CD4-positive, alpha-beta T cell (primary cell): ENCODE measurements around the gene OR2A42. TPM values are rescaled to one million over a fixed set of nuclear protein-coding genes. Genes with fewer than 3 reads are reported as not detected.
"Not testable (repeated sequence)": the region's sequence is repeated elsewhere in the genome, so short reads cannot be mapped to it uniquely, and the experiment has no call there.

Experiments used
- ATAC-seq: fragments of 200-7000 bp; cut with Tn5 transposase; one replicate; pipeline ENCODE4 v1.10.0; 2022; ENCODE audit warnings: mild to moderate bottlenecking; ENCODE audit not compliant: poor library complexity
- CTCF ChIA-PET: fragments of 350-600 bp; sonication (Branson Sonifier 250); formaldehyde crosslinking; loops from one replicate; lab custom pipeline; 2021; ENCODE audit warnings: antibody characterized with exemption, inconsistent platforms; lab: Charles Lee
- POLR2A ChIA-PET: fragments of 350-600 bp; sonication (Branson Sonifier 250); formaldehyde crosslinking; loops from one replicate; lab custom pipeline; 2021; ENCODE audit warnings: antibody characterized with exemption, inconsistent platforms; lab: Charles Lee
- DNase-seq, 14 experiments: peaks; one replicate each; pipeline ENCODE4 v3.0.0-alpha.2; 2013 to 2020; ENCODE audit warnings: mixed read lengths in 2 of 14
- H3K27ac ChIP-seq, 2 donors: one replicate each; pipeline versions ENCODE4 v1.5.1 to v1.7.0; 2013; ENCODE audit warnings: low read length in 2 of 2, low read depth in 1 of 2, mild to moderate bottlenecking in 1 of 2
- H3K27me3 ChIP-seq, 2 experiments: 1 replicate in 1 of 2; 2 replicates in 1 of 2; pipeline versions ENCODE4 v1.6.1 to v1.7.0; 2013; ENCODE audit warnings: low read length in 2 of 2, control low read depth in 1 of 2, mild to moderate bottlenecking in 1 of 2, moderate library complexity in 1 of 2; ENCODE audit not compliant: insufficient read depth in 2 of 2, control insufficient read depth in 1 of 2
- H3K36me3 ChIP-seq: one replicate; pipeline ENCODE4 v1.6.1; 2013; ENCODE audit warnings: low read length, control low read depth; ENCODE audit not compliant: insufficient read depth
- H3K4me1 ChIP-seq: one replicate; pipeline ENCODE4 v1.6.1; 2013; ENCODE audit warnings: low read length, control low read depth; ENCODE audit not compliant: insufficient read depth
- H3K4me3 ChIP-seq: one replicate; pipeline ENCODE4 v1.5.1; 2013; ENCODE audit warnings: mild to moderate bottlenecking, low read length, moderate library complexity
- H3K9me3 ChIP-seq, 2 experiments: 1 replicate in 1 of 2; 2 replicates in 1 of 2; pipeline versions ENCODE4 v1.6.1 to v1.7.0; 2013; ENCODE audit warnings: low read length in 2 of 2, mild to moderate bottlenecking in 2 of 2, control low read depth in 1 of 2, moderate library complexity in 1 of 2; ENCODE audit not compliant: control insufficient read depth in 1 of 2, insufficient read depth in 1 of 2
- H3K27ac Mint-ChIP-seq: one replicate; pipeline ENCODE4 v1.8.0; 2020; ENCODE audit warnings: mixed read lengths
- H3K27me3 Mint-ChIP-seq: one replicate; pipeline ENCODE4 v1.8.0; 2021; ENCODE audit warnings: mixed read lengths
- H3K36me3 Mint-ChIP-seq: one replicate; pipeline ENCODE4 v1.8.0; 2021; ENCODE audit warnings: low read depth, mixed read lengths
- H3K4me1 Mint-ChIP-seq: one replicate; pipeline ENCODE4 v1.8.0; 2021; ENCODE audit warnings: low read depth, mixed read lengths
- H3K4me3 Mint-ChIP-seq: one replicate; pipeline ENCODE4 v1.8.0; 2020; ENCODE audit warnings: mild to moderate bottlenecking, mixed read lengths
- H3K9me3 Mint-ChIP-seq: one replicate; pipeline ENCODE4 v1.8.0; 2020; ENCODE audit warnings: mixed read lengths
- CTCF ChIP-seq: fragments of 200-600 bp; IDR thresholded peaks from one replicate; pipeline ENCODE4 v1.8.0; 2022; ENCODE audit warnings: antibody characterized with exemption, mild to moderate bottlenecking
- intact Hi-C, 2 experiments: fragments of 100-400 bp; cut with DNase I in 1 of 2; cut with micrococcal nuclease in 1 of 2; formaldehyde crosslinking; loops; one replicate each; pipeline versions ENCODE4 v1.15.1 to v1.9.0; 2023 to 2025; cut with DNase I, micrococcal nuclease
- total RNA-seq, 174 experiments: library from RNA in 2 of 174; stranded (reverse) in 2 of 174; gene quantifications; one replicate each; pipeline ENCODE4 v1.2.3 and lab custom pipeline; 2021 to 2026

The OR2A42 gene
- total RNA-seq, 2 experiments from 2014 or later: not detected

GRCh38 chr7:144178380-144179164 is 60.8 kb downstream of the OR2A42 start:
- H3K4me3 Mint-ChIP-seq, H3K4me3 ChIP-seq, H3K4me1 ChIP-seq, H3K4me1 Mint-ChIP-seq, CTCF ChIA-PET, POLR2A ChIA-PET, H3K36me3 ChIP-seq, H3K9me3 Mint-ChIP-seq, H3K36me3 Mint-ChIP-seq, H3K27ac Mint-ChIP-seq, H3K9me3 ChIP-seq, H3K27me3 ChIP-seq, H3K27ac ChIP-seq: not testable (repeated sequence)
- peak; percentile 76 for TF ChIP-seq CTCF
- intact Hi-C loops: loop anchor here (5.0 kb wide), 1 partner anchor 214 kb away; no protein-coding TSS in a partner anchor
- peaks cover 11% of the 10 kb centered on the region for H3K27me3 Mint-ChIP-seq
- ATAC-seq: peak; percentile 97
- peak in 9 of 14 experiments; percentile 0 to 68 (median 19) for DNase-seq

Other genes with a start within 250 kb of the OR2A42 start
- not detected for gene OR6B1, start 239.3 kb downstream of the OR2A42 start, total RNA-seq
- gene OR2A5, start 190.7 kb downstream of the OR2A42 start, total RNA-seq: not detected
- not detected for gene OR2A25, start 169.8 kb downstream of the OR2A42 start, total RNA-seq
- gene OR2A12, start 153.3 kb downstream of the OR2A42 start, total RNA-seq: not detected
- gene OR2A2, start 130.0 kb downstream of the OR2A42 start, total RNA-seq: not detected
- not detected for gene OR2A14, start 116.4 kb downstream of the OR2A42 start, total RNA-seq
- 1 to 10 TPM in 1 of 2 experiments, under 1 TPM in 1; 0.95 to 1.2 TPM for gene CTAGE4, start 56.1 kb downstream of the OR2A42 start, total RNA-seq
- gene ARHGEF35, start 43.8 kb downstream of the OR2A42 start, total RNA-seq: 1 to 10 TPM; 2.0 to 3.2 TPM
- gene OR2A7, start 25.2 kb upstream of the OR2A42 start, total RNA-seq: 1 to 10 TPM; 5.4 to 5.6 TPM
- under 1 TPM; 0.17 to 0.30 TPM for gene CTAGE8, start 29.7 kb upstream of the OR2A42 start, total RNA-seq
- under 1 TPM; 0.11 to 0.19 TPM for gene OR2A1, start 72.8 kb upstream of the OR2A42 start, total RNA-seq
- gene ARHGEF5, start 115.8 kb upstream of the OR2A42 start, total RNA-seq: 1 to 10 TPM; 7.9 to 9.0 TPM
- not detected for gene NOBOX, start 164.1 kb upstream of the OR2A42 start, total RNA-seq